WTC11 (cell line): ENCODE results near the gene WDR12.

Experiments
- CTCF ChIP-seq: fragments of 200-600 bp; IDR thresholded peaks from 2 replicates; pipeline ENCODE4 v1.8.0; 2022; ENCODE audit warnings: antibody characterized with exemption
- MAX ChIP-seq: sonication (generic); formaldehyde crosslinking; IDR thresholded peaks from 2 replicates; pipeline ENCODE4 v1.8.0; 2022; ENCODE audit warnings: mild to moderate bottlenecking, missing genetic modification reagents
- NFE2L1 ChIP-seq: sonication (generic); formaldehyde crosslinking; IDR thresholded peaks from 2 replicates; pipeline ENCODE4 v1.8.1; 2023; ENCODE audit warnings: missing genetic modification reagents
- NR2C2 ChIP-seq: sonication (generic); formaldehyde crosslinking; IDR thresholded peaks from 2 replicates; pipeline ENCODE4 v1.8.0; 2022; ENCODE audit warnings: mild to moderate bottlenecking, missing genetic modification reagents
- RELA ChIP-seq: sonication (generic); formaldehyde crosslinking; IDR thresholded peaks from 2 replicates; pipeline ENCODE4 v1.8.1; 2022; ENCODE audit warnings: missing genetic modification reagents, mild to moderate bottlenecking, borderline replicate concordance
- ZNF416 ChIP-seq: fragments of 250-450 bp; sonication (Bioruptor Pico); IDR thresholded peaks from 2 replicates; pipeline ENCODE4 v1.9.0; 2021; ENCODE audit warnings: mild to moderate bottlenecking, inconsistent platforms
- ZSCAN18 ChIP-seq: fragments of 250-450 bp; sonication (Bioruptor Pico); IDR thresholded peaks from 2 replicates; pipeline ENCODE4 v2.1.2; 2022; ENCODE audit warnings: mild to moderate bottlenecking, moderate library complexity

GRCh38 chr2:202861987-202862386 lies 49.5 kb downstream of the WDR12 start:
- TF ChIP-seq CTCF (no peak), ZSCAN18 (CRISPR knock-in tag) (no peak), RELA (CRISPR knock-in tag) (no peak), ZNF416 (CRISPR knock-in tag) (no peak), NFE2L1 (CRISPR knock-in tag) (no peak), NR2C2 (CRISPR knock-in tag) (no peak), MAX (CRISPR knock-in tag) (no peak)
